Measurements from ENCODE around the gene COLGALT1.

COLGALT1 gene

GRCh38 chr19:17616686-17616960 lies 61.2 kb downstream of the COLGALT1 start:
- Histone ChIP-seq H3K4me1 (ENCODE audit: control insufficient read depth in 1 of 2, insufficient read depth in 2 of 2, low read length in 2 of 2) (peaks cover 0 to 5% of the 10 kb centered on the region in 2 donors), H3K36me3 (ENCODE audit: control insufficient read depth in 1 of 2, insufficient read depth in 2 of 2, low read length in 2 of 2) (no peaks in the 10 kb centered on the region), H3K9me3 (ENCODE audit: control insufficient read depth in 1 of 2, low read length in 2 of 2) (peaks cover 0 to 6% of the 10 kb centered on the region in 2 donors), H3K4me3 (ENCODE audit: low read depth in 1 of 2, low read length in 2 of 2) (no peak overlapping the region), H3K27me3 (ENCODE audit: low read depth, low read length) (no peaks in the 10 kb centered on the region), H3K27ac (ENCODE audit: low read length) (no peak overlapping the region)

- H3K27me3 ChIP-seq (ENCODE audit: low read depth, low read length), result no peaks in the 10 kb centered on the region
- no peak overlapping the region for H3K4me3 ChIP-seq (ENCODE audit: low read depth in 1 of 2, low read length in 2 of 2)
- H3K27ac ChIP-seq (ENCODE audit: low read length), result no peak overlapping the region
- peaks cover 0 to 5% of the 10 kb centered on the region in 2 donors for H3K4me1 ChIP-seq (ENCODE audit: control insufficient read depth in 1 of 2, insufficient read depth in 2 of 2, low read length in 2 of 2)
- peaks cover 0 to 12% of the 10 kb centered on the region in 2 donors for H3K9me3 ChIP-seq (ENCODE audit: control insufficient read depth in 1 of 2, low read length in 2 of 2)
- H3K36me3 ChIP-seq (ENCODE audit: control insufficient read depth in 1 of 2, insufficient read depth in 2 of 2, low read length in 2 of 2), result no peaks in the 10 kb centered on the region
Measured at GRCh38 chr19:17616961-17617806, 61.7 kb downstream of the COLGALT1 start.

DNA sequence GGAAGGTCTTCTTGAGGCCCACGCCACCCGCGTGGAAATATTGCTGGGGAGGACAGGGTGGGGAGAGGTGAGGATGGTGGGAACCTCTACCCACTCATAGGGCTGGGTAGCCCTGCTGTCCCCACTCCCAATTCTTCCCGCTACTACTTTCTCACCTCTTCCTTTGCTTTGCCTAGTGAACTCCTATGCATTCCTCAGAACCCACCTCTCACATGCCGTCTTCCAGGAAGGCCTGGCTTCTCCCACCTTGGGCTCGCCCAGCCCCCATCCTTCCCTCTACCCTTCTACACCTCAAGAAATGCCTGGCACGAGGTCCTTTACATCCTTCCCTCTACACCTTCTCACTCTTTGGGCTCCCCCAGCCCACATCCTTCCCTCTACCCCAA lies 62.4 kb downstream of the COLGALT1 start:
- Histone ChIP-seq H3K9me3 (ENCODE audit: control insufficient read depth in 1 of 2, low read length in 2 of 2) (peaks cover 0 to 18% of the 10 kb centered on the region in 2 donors), H3K36me3 (ENCODE audit: control insufficient read depth in 1 of 2, insufficient read depth in 2 of 2, low read length in 2 of 2) (no peaks in the 10 kb centered on the region), H3K4me3 (ENCODE audit: low read depth in 1 of 2, low read length in 2 of 2) (no peak overlapping the region), H3K27ac (ENCODE audit: low read length) (no peak overlapping the region), H3K27me3 (ENCODE audit: low read depth, low read length) (no peaks in the 10 kb centered on the region), H3K4me1 (ENCODE audit: control insufficient read depth in 1 of 2, insufficient read depth in 2 of 2, low read length in 2 of 2) (peaks cover 0 to 5% of the 10 kb centered on the region in 2 donors)

GRCh38 chr19:17618281-17618903 lies 62.9 kb downstream of the COLGALT1 start:
- no peaks in the 10 kb centered on the region for H3K36me3 ChIP-seq (ENCODE audit: control insufficient read depth in 1 of 2, insufficient read depth in 2 of 2, low read length in 2 of 2)
- no peak overlapping the region for H3K27ac ChIP-seq (ENCODE audit: low read length)
- H3K4me3 ChIP-seq (ENCODE audit: low read depth in 1 of 2, low read length in 2 of 2), result no peak overlapping the region
- peaks cover 0 to 20% of the 10 kb centered on the region in 2 donors for H3K9me3 ChIP-seq (ENCODE audit: control insufficient read depth in 1 of 2, low read length in 2 of 2)
- H3K4me1 ChIP-seq (ENCODE audit: control insufficient read depth in 1 of 2, insufficient read depth in 2 of 2, low read length in 2 of 2), result peaks cover 0 to 5% of the 10 kb centered on the region in 2 donors
- no peaks in the 10 kb centered on the region for H3K27me3 ChIP-seq (ENCODE audit: low read depth, low read length)

DNA sequence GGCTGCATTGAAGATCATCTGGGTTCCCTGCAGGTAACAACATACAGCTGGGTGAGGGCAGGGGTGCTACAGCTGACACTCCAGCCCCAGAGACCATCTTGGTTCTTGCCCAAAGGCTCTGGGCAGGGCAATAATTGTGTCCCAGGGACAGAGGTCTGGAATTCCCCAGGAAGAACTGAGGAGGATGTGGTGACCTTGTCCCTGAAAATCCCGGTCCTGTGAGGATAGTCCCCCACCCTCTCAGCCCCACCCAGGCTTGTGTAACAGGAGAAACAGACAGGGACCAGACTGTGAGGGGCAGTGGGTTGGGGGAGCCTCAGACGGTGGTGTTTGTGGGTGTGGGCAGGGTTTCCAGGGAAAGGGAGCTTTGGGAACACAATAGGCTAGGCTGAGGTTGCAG lies 63.5 kb downstream of the COLGALT1 start:
- Histone ChIP-seq H3K36me3 (ENCODE audit: control insufficient read depth in 1 of 2, insufficient read depth in 2 of 2, low read length in 2 of 2) (no peaks in the 10 kb centered on the region), H3K4me3 (ENCODE audit: low read depth in 1 of 2, low read length in 2 of 2) (no peak overlapping the region), H3K4me1 (ENCODE audit: control insufficient read depth in 1 of 2, insufficient read depth in 2 of 2, low read length in 2 of 2) (peaks cover 0 to 5% of the 10 kb centered on the region in 2 donors), H3K27ac (ENCODE audit: low read length) (no peak overlapping the region), H3K9me3 (ENCODE audit: control insufficient read depth in 1 of 2, low read length in 2 of 2) (peaks cover 0 to 20% of the 10 kb centered on the region in 2 donors), H3K27me3 (ENCODE audit: low read depth, low read length) (no peaks in the 10 kb centered on the region)

DNA sequence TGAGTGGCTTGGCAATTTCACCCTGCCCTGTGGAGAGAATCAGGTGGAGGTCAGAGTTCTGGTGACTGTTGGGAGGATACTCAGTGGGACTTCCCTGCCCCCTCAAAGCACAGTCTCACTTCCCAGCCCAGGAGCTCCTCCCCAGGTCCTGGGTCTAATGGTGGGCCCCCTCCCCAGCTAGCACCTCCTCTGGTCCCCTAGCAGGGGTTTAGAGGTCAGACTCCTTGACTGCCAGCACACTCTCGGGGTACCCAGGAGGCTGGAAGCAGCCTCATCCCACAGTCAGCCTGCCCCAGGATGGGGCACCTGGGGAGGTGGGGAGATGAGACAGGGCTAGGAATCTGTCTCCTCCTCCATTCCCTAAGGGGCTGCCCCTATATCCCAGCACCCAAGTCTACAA lies 65.2 kb downstream of the COLGALT1 start:
- Histone ChIP-seq H3K27ac (ENCODE audit: low read length) (no peak overlapping the region), H3K9me3 (ENCODE audit: control insufficient read depth in 1 of 2, low read length in 2 of 2) (peaks cover 0 to 20% of the 10 kb centered on the region in 2 donors)

GRCh38 chr19:17623224-17623935 lies 67.9 kb downstream of the COLGALT1 start:
- Histone ChIP-seq H3K9me3 (ENCODE audit: control insufficient read depth in 1 of 2, low read length in 2 of 2) (peaks cover 0 to 20% of the 10 kb centered on the region in 2 donors), H3K27me3 (ENCODE audit: low read depth, low read length) (no peaks in the 10 kb centered on the region), H3K4me3 (ENCODE audit: low read depth in 1 of 2, low read length in 2 of 2) (no peak overlapping the region), H3K27ac (ENCODE audit: low read length) (no peak overlapping the region), H3K4me1 (ENCODE audit: control insufficient read depth in 1 of 2, insufficient read depth in 2 of 2, low read length in 2 of 2) (no peaks in the 10 kb centered on the region), H3K36me3 (ENCODE audit: control insufficient read depth in 1 of 2, insufficient read depth in 2 of 2, low read length in 2 of 2) (no peaks in the 10 kb centered on the region)

More for the DNA sequence above, 65.2 kb downstream of the COLGALT1 start:
- Histone ChIP-seq H3K4me3 (ENCODE audit: low read depth in 1 of 2, low read length in 2 of 2) (no peak overlapping the region), H3K27me3 (ENCODE audit: low read depth, low read length) (no peaks in the 10 kb centered on the region), H3K4me1 (ENCODE audit: control insufficient read depth in 1 of 2, insufficient read depth in 2 of 2, low read length in 2 of 2) (peaks cover 0 to 5% of the 10 kb centered on the region in 2 donors), H3K36me3 (ENCODE audit: control insufficient read depth in 1 of 2, insufficient read depth in 2 of 2, low read length in 2 of 2) (no peaks in the 10 kb centered on the region)

- H3K36me3 ChIP-seq (ENCODE audit: control insufficient read depth in 1 of 2, insufficient read depth in 2 of 2, low read length in 2 of 2), result no peaks in the 10 kb centered on the region
- no peaks in the 10 kb centered on the region for H3K4me1 ChIP-seq (ENCODE audit: control insufficient read depth in 1 of 2, insufficient read depth in 2 of 2, low read length in 2 of 2)
- peaks cover 0 to 20% of the 10 kb centered on the region in 2 donors for H3K9me3 ChIP-seq (ENCODE audit: control insufficient read depth in 1 of 2, low read length in 2 of 2)
- H3K27ac ChIP-seq (ENCODE audit: low read length), result no peak overlapping the region
- H3K4me3 ChIP-seq (ENCODE audit: low read depth in 1 of 2, low read length in 2 of 2), result no peak overlapping the region
- no peaks in the 10 kb centered on the region for H3K27me3 ChIP-seq (ENCODE audit: low read depth, low read length)
Measured at GRCh38 chr19:17624314-17624991, 69.0 kb downstream of the COLGALT1 start.

- Histone ChIP-seq H3K36me3 (ENCODE audit: control insufficient read depth in 1 of 2, insufficient read depth in 2 of 2, low read length in 2 of 2) (no peaks in the 10 kb centered on the region), H3K4me3 (ENCODE audit: low read depth in 1 of 2, low read length in 2 of 2) (no peak overlapping the region), H3K27ac (ENCODE audit: low read length) (no peak overlapping the region), H3K9me3 (ENCODE audit: control insufficient read depth in 1 of 2, low read length in 2 of 2) (peaks cover 0 to 20% of the 10 kb centered on the region in 2 donors), H3K27me3 (ENCODE audit: low read depth, low read length) (no peaks in the 10 kb centered on the region), H3K4me1 (ENCODE audit: control insufficient read depth in 1 of 2, insufficient read depth in 2 of 2, low read length in 2 of 2) (no peaks in the 10 kb centered on the region)
Measured at GRCh38 chr19:17625043-17625442, 69.6 kb downstream of the COLGALT1 start.

DNA sequence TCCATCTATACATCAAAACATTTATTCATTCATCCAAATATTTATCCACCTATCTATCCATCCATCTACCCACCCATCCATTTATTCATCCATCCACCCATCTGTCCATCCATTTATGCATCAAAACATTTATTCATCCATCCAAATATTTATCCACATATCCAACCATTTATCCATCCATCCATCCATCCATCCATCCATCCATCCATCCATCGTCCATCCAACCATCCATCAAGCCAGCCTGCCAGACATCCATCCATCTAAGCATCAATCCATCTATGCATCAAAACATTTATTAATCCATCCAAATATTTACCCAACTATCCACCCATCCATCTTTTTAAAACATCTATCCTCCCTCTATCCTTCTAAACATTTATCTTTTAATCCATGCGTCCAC lies 70.5 kb downstream of the COLGALT1 start:
- H3K9me3 ChIP-seq (ENCODE audit: control insufficient read depth in 1 of 2, low read length in 2 of 2), result peaks cover 0 to 20% of the 10 kb centered on the region in 2 donors
- H3K4me3 ChIP-seq (ENCODE audit: low read depth in 1 of 2, low read length in 2 of 2), result no peak overlapping the region
- no peaks in the 10 kb centered on the region for H3K36me3 ChIP-seq (ENCODE audit: control insufficient read depth in 1 of 2, insufficient read depth in 2 of 2, low read length in 2 of 2)
- H3K27ac ChIP-seq (ENCODE audit: low read length), result no peak overlapping the region
- H3K4me1 ChIP-seq (ENCODE audit: control insufficient read depth in 1 of 2, insufficient read depth in 2 of 2, low read length in 2 of 2), result no peaks in the 10 kb centered on the region
- H3K27me3 ChIP-seq (ENCODE audit: low read depth, low read length), result no peaks in the 10 kb centered on the region

DNA sequence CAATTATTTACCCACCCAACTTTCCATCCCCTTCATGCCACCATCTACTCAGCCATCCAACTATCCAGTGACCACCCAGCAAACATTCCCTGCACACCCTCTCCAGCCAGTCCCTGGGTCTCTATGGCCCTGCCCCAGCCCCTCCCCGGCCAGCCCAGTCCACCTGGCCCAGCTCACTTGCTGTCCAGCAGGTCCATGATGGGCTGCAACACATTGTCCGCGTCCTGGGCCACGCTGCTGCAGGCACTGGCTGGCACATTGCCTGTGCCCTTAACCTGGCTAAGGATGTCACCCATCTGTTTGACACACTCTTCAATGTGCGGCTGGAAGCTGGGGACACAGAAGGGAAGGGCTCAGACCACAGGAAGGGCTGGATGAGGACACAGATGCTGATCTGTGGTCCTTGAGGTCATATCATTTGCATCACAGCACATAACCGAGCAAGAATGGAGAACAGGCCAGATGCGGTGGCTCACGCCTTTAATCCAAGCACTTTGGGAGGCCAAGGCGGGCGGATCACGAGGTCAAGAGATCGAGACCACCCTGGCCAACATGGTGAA lies 71.1 kb downstream of the COLGALT1 start:
- no peaks in the 10 kb centered on the region for H3K36me3 ChIP-seq (ENCODE audit: control insufficient read depth in 1 of 2, insufficient read depth in 2 of 2, low read length in 2 of 2)
- no peaks in the 10 kb centered on the region for H3K27me3 ChIP-seq (ENCODE audit: low read depth, low read length)
- H3K9me3 ChIP-seq (ENCODE audit: control insufficient read depth in 1 of 2, low read length in 2 of 2), result peaks cover 0 to 15% of the 10 kb centered on the region in 2 donors
- no peak overlapping the region for H3K27ac ChIP-seq (ENCODE audit: low read length)
- H3K4me3 ChIP-seq (ENCODE audit: low read depth in 1 of 2, low read length in 2 of 2), result no peak overlapping the region
- H3K4me1 ChIP-seq (ENCODE audit: control insufficient read depth in 1 of 2, insufficient read depth in 2 of 2, low read length in 2 of 2), result no peaks in the 10 kb centered on the region

Measured in muscle layer of duodenum (tissue), 2 donors.